ENCODE data around the gene ECT2.
"Not testable (repeated sequence)": the region's sequence is repeated elsewhere in the genome, so short reads cannot be mapped to it uniquely, and the experiment has no call there.

Gene ECT2

DNA sequence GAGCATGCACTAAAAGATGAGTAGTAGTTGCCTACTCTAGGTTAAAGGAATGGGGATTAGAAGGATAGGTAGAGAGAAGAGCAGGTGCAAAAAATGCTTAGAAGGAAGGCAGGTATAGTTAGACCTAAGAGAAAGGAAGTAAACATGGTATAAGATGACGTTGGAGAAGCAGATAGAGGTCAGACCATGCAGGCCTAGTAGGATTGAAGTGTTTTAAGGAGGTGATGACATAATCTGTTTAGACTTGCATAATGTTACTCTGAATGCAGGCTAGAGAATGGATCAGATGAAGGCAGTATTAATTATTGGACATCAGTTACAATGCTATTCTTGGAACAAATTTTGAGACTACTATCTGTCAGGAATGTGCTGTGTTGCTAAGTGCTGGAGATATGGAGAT lies 11.1 kb upstream of the ECT2 start:
- no peak for DNase-seq

- DNase-seq, result no peak
These were observed 4.1 kb upstream of the ECT2 start for GRCh38 chr3:172746475-172746874.

DNA sequence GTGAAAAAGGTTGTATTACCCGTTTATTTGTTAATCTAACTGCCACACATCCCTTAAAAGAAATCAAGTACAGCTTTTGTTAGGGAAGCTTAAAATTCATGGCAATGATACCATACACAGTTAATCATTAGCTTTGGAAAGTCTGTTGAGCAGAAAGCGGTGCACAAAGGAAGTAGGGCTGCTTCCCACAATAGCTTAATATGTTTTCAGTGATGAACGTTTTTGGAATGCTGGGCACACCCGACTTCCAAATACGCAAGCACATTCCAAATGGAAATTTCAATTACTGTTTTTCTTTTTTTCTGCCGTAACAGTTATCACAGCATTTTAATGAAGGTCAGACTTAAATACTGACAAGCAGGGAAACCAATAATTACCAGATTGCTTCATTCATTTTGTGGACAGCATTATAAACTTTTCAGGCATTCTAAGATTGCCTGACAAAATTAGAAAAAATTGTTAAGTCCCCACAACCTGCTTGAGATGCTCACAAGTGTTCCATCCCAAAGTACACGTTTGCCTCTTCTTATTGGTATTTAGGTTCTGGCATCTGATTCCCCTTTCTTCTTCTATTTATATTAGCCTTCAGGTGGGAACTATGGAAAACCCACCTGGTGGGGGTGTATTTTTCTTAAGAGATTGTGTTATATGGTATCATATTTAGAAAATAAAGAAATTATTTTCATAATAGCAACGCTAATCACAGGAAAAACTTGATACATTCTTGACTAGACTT lies 1.1 kb upstream of the ECT2 start:
- no peak for DNase-seq

- no peak for DNase-seq
These were observed 508 bp upstream of the ECT2 start for GRCh38 chr3:172750069-172750367.

DNA sequence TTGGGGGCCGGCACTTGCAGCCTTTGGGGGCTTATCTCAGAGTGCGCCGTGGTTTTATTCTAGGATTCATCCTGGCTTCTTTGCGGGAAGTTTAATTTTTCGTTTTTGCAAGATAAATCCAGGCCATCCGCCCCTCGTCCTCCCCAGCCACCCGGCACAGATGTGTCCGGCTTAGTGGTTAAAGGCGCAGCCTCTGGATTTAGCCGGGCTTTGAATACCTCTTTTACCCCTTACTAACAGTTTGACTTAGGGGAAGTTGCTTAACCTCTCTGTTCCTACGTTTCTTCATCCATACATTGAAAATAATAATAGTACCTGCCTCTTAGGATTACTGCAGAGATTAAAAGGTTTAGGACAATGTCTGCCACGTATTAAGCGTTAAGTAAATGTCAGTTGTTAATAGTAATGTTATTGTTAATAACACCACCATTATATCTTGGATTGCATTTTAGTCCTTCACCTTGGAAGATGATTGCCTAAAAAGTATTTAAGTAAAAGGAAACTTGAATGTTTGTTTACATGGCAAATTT lies 714 bp downstream of the ECT2 start:
- no peak for DNase-seq

DNA sequence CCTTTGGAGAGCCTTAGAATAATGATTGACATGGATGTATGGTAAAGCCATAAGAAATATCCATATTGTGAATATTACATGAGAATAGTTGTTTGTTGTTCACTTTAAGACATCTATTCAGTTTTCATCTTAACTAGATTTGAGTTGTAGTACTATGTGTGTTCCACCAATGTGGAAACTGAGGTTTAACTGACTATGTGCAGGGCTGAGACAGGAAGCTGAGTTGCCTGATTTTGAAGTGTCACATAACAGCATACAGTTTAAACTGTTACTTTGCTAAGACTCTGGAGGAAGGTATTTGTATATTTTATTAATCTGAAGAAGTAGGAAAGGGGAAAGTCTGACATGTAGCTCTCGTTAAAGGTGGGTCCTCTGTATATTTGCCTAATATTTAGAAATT lies 2.1 kb downstream of the ECT2 start:
- DNase-seq, result no peak

DNA sequence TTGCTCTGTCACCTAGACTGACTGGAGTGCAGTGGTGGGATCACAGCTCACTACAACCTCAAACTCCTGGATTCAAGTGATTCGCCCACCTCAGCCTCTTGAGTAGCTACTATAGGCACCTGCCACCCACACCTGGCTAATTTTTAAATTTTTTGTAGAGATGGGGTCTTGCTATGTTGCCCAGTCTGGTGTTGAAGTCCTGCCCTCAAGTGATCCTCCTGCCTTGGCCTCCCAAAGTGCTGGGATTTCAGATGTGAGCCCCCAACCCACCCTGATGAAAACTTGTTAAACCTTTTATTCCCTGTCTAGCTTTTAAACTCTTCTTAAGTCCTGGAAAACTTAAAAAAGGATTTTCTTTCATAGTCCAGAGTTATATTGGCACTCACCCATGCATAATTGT lies 2.6 kb downstream of the ECT2 start:
- DNase-seq, result no peak

- not testable (repeated sequence) for DNase-seq
These were observed 9.9 kb downstream of the ECT2 start for GRCh38 chr3:172760416-172760815.

DNA sequence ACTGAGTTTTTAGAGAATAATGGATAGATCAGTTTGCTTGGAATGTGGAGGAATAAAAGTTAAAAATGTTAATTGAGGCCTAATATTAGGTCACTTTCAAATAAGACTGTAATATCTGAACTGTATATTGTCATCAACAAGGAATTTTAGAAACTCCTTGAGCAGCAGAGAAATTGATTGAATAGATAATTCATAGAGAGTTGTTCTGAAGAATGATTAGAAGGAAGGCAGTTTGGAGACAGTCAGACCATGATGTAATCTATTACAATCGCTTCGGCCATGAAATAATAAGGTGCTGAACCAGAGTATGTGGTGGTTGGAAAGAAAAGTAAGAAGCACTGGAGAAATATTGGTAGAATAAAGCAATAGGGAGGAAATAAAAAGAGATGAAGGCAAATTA lies 15.7 kb downstream of the ECT2 start:
- no peak for DNase-seq

DNA sequence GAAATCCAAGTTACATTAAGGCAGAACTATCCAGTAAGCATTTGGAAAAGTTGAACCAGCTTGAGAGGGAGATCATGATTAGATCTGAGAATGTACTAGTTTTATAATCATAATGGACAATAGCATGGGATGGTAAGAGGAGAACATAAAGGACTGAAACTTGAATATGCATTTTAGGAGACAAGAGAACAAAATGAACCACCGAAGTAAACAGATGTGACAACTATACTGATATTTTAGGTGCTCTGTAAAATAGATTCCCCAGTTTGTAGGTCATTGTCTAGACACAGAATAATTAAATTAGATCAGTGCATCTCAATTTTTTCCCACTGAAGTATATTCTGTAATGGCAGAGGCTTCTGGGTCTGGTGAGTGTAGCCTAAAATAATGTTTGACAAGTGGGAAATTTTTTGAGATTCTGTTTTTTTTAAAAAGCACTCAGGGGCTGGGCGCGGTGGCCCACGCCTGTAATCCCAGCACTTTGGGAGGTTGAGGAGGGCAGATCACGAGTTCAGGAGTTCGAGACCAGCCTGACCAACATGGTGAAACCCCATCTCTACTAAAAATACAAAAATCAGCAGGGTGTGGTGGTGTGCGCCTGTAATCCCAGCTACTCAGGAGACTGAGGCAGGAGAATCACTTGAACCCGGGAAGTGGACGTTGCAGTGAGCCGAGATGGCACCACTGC lies 16.3 kb downstream of the ECT2 start:
- DNase-seq, result no peak

DNA sequence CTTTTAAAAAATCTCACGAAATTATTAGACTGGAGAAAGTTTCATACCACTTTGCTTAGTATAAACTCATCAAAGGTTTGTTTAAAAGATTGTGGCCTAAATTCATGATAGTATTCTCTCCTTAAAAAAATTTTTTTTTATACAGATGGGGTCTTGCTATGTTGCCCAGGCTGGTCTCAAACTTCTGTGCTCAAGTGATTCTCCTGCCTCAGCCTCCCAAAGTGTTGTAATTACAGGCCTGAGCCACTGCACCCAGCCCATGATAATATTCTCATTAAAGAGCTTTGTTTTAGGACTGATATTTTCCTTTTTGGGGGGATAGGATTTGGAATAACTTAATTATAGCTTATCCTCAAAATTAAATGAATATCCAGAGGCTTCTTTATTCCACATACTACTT lies 19.9 kb downstream of the ECT2 start:
- no peak for DNase-seq

- DNase-seq, result no peak
These were observed 21.1 kb downstream of the ECT2 start for GRCh38 chr3:172771672-172772071.

DNA sequence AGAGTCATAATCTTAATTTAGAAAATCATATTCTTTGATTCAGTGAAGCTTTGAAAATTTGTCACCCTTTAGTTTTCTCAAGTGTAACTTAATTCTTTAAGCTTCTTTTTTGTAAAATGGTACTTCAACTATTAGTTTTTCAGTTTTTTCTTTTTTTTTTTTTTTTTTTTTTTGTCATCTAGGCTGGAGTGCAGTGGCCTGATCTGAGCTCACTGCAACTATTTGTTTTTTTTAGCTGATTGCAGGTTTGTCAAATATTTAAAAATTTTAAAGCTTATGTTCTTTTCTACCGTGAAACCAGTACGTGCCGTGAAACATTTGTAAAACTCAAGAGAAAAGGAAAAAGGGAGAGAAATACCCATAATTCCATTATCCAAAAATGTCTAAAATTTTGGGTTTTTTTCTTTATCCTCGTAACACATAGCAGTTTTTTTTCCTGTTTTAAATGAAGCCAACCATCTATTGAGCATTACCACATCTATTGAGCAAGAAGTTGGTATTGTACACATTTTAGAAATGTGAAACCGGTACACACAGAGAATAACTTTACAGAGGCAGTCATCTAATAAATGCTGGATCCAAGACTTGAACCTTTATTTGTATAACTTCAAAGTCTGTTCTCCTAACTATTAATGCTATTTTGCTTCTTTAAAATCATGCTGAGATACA lies 25.7 kb downstream of the ECT2 start:
- no peak for DNase-seq

DNA sequence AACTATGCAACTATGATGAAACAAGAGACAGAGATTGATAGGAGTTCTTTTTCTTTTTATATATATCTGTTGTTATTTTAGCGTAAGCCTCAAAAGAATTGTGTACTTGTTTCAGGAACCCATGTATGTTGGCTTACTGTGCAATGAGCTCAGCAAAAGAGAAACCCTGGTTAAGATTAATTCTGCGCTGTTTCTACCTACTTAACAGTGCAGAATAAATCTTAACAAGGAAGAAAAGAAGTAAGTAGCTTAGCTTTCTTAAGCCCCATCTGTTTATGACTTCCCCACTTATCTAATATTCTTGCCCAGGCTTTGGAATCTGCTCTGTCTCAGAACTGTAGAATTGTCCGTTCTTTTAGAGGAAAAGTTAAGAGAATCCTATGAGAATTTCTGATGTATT lies 27.4 kb downstream of the ECT2 start:
- DNase-seq, result no peak

DNA sequence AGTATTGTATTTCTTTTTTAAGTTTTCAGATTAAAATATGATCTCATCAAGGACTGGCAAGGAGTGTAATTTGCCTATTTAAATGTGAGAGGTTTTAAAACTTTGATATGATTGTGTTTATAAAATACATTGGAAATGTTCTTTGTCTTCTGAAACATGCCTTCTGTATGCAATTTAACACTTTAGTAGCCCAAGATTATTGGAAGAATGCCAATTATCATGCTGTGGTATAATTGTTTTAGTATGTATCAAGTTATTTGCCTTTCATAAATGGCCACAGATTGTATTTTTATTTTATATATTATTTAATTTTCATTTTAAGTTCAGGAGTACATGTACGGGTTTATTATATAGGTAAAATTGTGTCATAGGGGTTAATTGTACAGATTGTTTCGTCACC lies 31.7 kb downstream of the ECT2 start:
- no peak for DNase-seq

- no peak for DNase-seq
These were observed 35.5 kb downstream of the ECT2 start for GRCh38 chr3:172786036-172786435.

DNA sequence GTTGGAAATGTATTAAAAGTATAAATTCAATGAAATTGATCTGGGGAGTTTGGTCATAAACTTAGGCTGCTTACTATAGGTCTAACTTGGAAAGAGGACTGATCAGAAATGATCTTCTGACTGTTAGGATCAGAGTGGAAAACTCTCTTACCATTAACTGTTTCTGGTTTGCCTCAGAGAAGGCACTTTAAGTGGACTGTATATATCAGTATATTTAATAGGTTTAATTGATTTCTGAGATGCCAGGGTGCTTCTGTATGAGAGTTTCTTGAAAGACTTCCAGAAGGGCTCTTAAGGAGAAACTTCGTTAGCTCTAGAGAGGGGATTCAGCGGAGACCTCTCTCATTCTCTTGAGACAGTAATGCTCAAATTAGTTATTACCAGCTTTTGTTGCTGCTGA lies 36.5 kb downstream of the ECT2 start:
- DNase-seq, result no peak

DNA sequence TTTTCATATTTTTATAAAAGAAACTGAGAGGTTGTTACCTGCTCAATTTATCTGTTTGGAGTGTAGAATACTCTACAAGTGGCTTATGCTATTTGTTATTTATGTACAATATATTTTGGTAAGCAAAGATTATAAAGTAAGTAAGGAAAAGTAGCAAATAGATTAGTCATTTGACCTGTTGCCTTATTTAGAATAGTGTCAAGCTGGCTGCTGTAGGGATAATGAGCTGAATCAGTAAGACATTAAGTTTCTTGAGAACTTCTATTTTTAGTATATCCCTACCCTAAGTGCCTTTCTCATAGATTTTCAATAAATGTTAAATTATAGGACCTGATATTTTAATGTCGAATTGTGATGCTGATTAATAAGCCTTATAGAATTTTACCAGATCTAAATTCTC lies 37.2 kb downstream of the ECT2 start:
- DNase-seq, result no peak

- no peak for DNase-seq
These were observed 48.7 kb downstream of the ECT2 start for GRCh38 chr3:172799246-172799645.

DNA sequence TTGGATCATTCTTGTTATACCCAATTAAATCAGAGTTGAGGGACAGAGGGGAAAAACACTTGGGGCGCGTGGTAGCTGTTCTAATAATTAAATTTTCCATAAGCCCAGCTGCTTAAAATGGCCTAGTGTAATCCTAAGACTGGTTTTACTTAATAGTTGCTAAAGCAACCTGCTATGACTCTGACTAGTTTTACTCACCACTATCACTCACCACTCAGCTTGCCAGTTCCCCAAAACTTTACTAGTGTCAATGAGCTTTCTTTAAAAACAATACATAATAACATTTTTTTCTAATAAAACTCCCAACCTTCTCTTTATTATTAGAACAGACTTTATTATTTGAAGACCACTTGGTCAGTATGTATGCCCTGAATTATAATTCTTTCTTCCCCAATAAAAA lies 49.6 kb downstream of the ECT2 start:
- no peak for DNase-seq

DNA sequence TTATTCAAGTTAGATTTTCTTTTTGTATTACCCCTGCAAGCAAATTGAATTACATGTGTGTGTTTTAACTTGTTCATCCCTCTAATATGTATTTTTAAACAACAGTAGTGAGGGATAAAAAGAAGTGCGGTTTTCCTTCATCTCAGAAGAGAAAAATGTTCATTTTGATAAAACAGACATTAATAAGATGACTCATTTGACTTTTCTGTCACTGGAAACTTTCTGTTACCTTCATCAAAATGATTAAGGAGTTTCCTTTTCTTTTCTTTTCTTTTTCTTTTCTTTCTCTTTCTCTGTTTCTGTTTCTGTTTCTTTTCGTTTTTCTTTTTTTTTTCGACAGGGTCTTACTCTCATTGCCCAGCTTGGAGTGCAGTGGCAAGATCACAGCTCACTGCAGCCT lies 53.0 kb downstream of the ECT2 start:
- DNase-seq, result no peak

DNA sequence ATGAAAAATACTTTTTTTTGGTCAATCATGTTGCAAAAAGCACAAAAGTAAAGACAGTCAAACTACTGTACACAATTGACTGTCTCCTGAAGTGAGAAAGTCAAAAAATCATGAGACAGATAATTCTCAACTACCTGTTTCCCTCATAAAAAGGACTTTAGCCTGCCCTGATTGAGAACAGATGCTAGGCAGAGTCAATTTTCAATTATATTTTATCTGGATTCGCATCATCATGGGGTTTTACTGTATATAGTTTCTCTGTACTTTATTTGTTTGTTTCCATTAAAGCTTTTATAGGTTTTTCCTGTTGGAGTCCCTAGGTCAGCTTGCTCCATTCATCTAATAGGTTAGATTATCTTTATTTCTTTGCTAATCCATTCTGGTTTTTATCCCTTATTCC lies 53.8 kb downstream of the ECT2 start:
- no peak for DNase-seq

DNA sequence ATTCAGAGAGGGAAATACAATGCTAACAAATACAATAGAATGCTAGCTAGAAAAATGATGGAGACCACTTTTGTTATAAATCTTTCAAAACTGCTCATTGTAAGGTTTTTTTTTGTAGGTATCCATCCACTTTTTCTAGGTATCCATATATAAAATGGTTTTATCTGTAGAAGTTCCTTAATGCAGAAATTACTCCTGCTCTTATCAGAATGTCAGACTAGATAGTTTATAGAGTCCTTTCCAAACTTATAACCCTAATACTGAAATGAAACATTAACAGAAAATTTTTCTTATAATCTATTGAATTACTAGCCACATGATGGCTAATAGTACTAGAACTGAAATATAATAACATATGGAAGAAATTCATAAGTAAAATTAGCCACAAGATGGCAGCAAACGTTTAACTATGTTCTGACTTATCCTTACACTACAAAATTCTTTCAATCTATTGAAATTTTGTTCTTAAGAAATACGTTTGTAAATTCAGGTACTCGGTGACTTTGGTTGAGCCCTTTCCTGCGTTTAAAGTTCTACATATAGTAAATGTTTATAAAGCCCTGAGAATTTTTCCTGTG lies 58.5 kb downstream of the ECT2 start:
- no peak for DNase-seq

GRCh38 chr3:172811099-172811498 lies 60.6 kb downstream of the ECT2 start:
- DNase-seq, result no peak

All from GOT3 (cell line).